SKM-1 treated with dmso at 0.1 percent for 144 hours (cell line): ENCODE data around the gene RPS6KA2.

Experiments
- DNase-seq: peaks from one replicate; lab custom pipeline; 2025; ENCODE audit not compliant: unreplicated experiment; lab: John Stamatoyannopoulos, UW

Gene RPS6KA2

GRCh38 chr6:166434336-166434735, 192.7 kb downstream of the RPS6KA2 start:
- no peak for DNase-seq

DNA sequence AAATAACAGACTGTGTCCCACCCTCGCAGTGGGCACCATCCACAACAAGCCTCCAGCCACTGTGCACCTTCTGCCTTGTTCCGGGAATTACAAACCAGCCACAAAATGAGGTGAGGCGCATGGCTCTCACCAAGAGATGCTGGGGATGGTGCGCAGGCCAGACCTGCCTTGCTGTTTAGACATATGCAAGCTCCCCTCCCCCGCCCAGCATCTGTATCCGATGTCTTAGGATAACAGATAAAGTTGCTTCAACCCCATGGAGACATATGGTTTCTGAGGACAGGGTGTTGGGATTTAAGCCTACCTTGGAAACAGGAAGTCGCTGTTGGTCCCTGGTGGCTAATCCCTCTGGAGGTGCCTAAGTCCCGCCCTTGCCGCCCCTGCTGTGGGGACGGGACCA, 194.0 kb downstream of the RPS6KA2 start:
- DNase-seq, result no peak

- no peak for DNase-seq
Measured at GRCh38 chr6:166430269-166430668, 196.8 kb downstream of the RPS6KA2 start.

- DNase-seq, result no peak
Measured at GRCh38 chr6:166424431-166424830, 202.6 kb downstream of the RPS6KA2 start.

- no peak for DNase-seq
Measured at GRCh38 chr6:166423781-166424180, 203.3 kb downstream of the RPS6KA2 start.

GRCh38 chr6:166423051-166423745, 203.9 kb downstream of the RPS6KA2 start:
- DNase-seq, result no peak

GRCh38 chr6:166422201-166422940, 204.7 kb downstream of the RPS6KA2 start:
- no peak for DNase-seq

DNA sequence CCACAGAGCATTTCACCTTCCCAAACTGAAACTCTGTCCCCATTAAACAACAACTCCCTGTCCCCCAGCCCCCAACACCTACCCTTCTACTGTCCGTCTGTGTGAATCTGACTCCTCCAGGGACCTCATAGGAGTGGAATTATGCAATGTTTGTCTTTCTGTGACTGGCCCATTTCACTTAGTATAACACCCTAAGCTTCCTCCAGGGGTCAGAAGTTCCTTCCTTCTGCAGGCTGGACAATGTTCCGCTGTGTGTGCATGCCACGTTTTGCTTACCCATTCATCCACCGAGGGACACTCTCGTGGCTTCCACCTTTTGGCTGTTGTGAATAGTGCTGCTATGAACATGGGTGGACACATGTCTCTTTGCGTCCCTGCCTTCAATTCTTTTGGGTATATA, 206.7 kb downstream of the RPS6KA2 start:
- peak; percentile 73 for DNase-seq

GRCh38 chr6:166419717-166420116, 207.3 kb downstream of the RPS6KA2 start:
- no peak for DNase-seq

- DNase-seq, result no peak
Measured at GRCh38 chr6:166419286-166419685, 207.8 kb downstream of the RPS6KA2 start.

GRCh38 chr6:166418691-166419143, 208.3 kb downstream of the RPS6KA2 start:
- DNase-seq, result no peak

DNA sequence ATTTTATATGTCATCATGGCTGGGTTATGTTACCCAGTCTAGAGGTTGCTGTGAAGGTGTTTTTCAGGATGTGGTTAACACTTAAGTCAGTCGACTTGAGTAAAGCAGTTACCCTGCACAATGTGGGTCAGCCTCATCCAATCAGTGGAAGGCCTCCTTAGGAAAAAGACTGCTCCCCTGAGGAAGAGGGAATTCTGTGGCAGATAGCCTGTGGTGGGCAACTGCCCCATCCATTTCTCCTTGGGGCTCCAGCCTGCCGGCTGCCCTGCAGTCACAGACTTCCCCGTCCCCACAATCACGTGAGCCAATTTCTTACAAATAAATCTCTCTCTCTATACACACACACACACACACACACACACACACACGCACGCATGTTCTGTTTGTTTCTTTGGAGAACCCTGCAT, 209.8 kb downstream of the RPS6KA2 start:
- no peak for DNase-seq

DNA sequence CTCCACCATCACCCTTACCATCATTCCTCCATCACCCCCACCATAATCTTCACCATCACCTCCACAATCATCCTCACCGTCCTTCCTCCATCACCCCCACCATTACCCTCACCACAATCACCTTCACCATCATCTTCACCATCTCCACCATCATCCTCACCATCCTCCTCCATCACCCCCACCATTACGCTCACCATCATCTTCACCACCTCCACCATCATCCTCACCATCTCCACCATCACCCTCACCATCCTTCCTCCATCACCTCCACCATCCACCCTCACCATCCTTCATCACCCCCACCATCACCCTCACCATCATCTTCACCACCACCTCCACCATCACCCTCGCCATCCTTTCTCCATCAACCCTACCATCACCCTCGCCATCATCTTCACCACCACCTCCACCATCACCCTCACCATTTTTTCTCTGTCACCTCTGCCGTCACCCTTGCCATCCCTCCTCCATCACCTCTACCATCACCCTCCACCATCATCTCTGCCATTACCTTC, 211.2 kb downstream of the RPS6KA2 start:
- DNase-seq, result no peak

DNA sequence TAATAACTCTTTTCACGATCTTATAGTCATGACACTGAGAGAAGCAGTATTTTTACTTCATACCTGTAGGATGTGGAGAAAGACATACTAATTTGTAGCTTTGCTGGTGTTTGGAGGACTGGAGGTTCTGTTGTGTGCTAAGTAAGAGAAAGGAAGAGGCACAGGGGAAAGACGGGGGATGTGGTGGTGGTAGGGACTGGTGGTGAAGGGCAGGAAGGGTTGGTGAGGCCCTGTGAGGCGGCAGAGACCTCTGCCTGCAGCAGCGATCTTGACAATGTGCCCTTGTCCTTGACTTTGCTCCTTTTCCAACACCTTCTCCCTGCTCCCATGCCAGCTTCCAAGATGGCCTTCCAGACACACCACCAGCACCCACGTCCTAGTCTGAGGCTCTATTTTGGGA, 211.7 kb downstream of the RPS6KA2 start:
- DNase-seq, result no peak

- no peak for DNase-seq
Measured at GRCh38 chr6:166413491-166413951, 213.5 kb downstream of the RPS6KA2 start.

GRCh38 chr6:166412911-166413384, 214.1 kb downstream of the RPS6KA2 start:
- DNase-seq, result no peak

DNA sequence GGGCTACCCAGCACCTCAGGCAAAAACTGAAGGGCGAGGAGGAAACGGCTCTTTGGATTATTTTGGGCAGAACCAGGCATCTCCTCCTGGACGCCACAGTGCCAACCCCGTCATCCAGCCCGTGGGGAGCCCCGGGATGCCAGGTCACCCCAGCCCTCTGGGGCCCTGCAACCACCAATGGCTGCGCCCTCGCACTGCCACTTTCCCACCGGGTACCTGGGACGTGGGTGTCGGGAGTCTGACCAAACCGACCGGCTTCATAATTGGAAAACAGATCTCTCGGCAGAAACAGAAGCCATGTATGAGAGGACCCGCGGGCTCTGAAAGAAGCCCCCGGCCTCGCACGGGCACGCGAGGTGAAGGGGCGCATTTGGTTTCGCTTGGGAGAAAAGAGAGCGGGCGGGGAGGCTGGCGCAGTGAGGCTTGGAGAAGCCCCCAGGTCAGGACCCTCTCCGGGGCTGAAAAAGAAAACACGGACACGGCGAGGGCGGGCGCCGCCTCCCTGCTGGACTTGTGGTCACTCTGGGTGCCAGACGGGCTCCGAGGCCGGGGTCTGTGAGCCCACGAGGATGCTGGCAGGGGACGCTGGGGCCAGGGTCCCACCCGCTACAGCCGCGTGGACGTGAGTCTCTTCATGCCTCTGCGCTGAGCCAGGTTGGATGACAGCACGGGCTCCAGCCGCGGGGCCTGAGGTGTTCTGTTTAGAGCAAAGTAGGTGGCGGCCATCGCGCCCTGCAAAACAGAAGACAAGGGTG, 214.7 kb downstream of the RPS6KA2 start:
- no peak for DNase-seq

GRCh38 chr6:166411721-166412151, 215.3 kb downstream of the RPS6KA2 start:
- no peak for DNase-seq

- no peak for DNase-seq
Measured at GRCh38 chr6:166411271-166411670, 215.8 kb downstream of the RPS6KA2 start.

GRCh38 chr6:166410426-166410935, 216.6 kb downstream of the RPS6KA2 start:
- DNase-seq, result no peak
